Fibroblast of skin of left biceps (primary cell): Measurements from ENCODE around the gene ADGRF5.
"Not testable (repeated sequence)": the region's sequence is repeated elsewhere in the genome, so short reads cannot be mapped to it uniquely, and the experiment has no call there.

Source experiments
- DNase-seq, 2 experiments: peaks; one replicate each; pipeline ENCODE4 v3.0.0-alpha.2; 2013; ENCODE audit warnings: low read depth in 2 of 2

Gene ADGRF5

GRCh38 chr6:46894433-46894832 lies 27.3 kb downstream of the ADGRF5 start:
- no peak for DNase-seq

- no peak for DNase-seq
Measured at GRCh38 chr6:46893648-46894047, 28.1 kb downstream of the ADGRF5 start.

- no peak for DNase-seq
Measured at GRCh38 chr6:46891252-46891795, 30.4 kb downstream of the ADGRF5 start.

GRCh38 chr6:46888578-46888977 lies 33.2 kb downstream of the ADGRF5 start:
- no peak for DNase-seq

- DNase-seq = no peak
Measured at GRCh38 chr6:46888031-46888430, 33.7 kb downstream of the ADGRF5 start.

GRCh38 chr6:46882645-46883044 lies 39.1 kb downstream of the ADGRF5 start:
- DNase-seq = no peak

GRCh38 chr6:46879003-46879402 lies 42.7 kb downstream of the ADGRF5 start:
- DNase-seq = no peak

- DNase-seq = no peak
Measured at GRCh38 chr6:46876126-46876525, 45.6 kb downstream of the ADGRF5 start.

- no peak for DNase-seq
Measured at GRCh38 chr6:46867411-46867810, 54.3 kb downstream of the ADGRF5 start.

GRCh38 chr6:46865221-46865620 lies 56.5 kb downstream of the ADGRF5 start:
- DNase-seq = no peak

GRCh38 chr6:46863791-46864190 lies 57.9 kb downstream of the ADGRF5 start:
- no peak for DNase-seq

GRCh38 chr6:46862381-46862780 lies 59.4 kb downstream of the ADGRF5 start:
- DNase-seq = no peak

- not testable (repeated sequence) for DNase-seq
Measured at GRCh38 chr6:46855966-46856365, 65.8 kb downstream of the ADGRF5 start.

GRCh38 chr6:46851576-46851975 lies 70.2 kb downstream of the ADGRF5 start:
- DNase-seq = not testable (repeated sequence)

GRCh38 chr6:46850792-46851191 lies 70.9 kb downstream of the ADGRF5 start:
- no peak for DNase-seq

GRCh38 chr6:46849361-46849690 lies 72.4 kb downstream of the ADGRF5 start:
- DNase-seq = no peak

GRCh38 chr6:46848684-46849360 lies 72.9 kb downstream of the ADGRF5 start:
- DNase-seq = peak; percentile 12 to 21

GRCh38 chr6:46845126-46845525 lies 76.6 kb downstream of the ADGRF5 start:
- DNase-seq = no peak

GRCh38 chr6:46842252-46842846 lies 79.4 kb downstream of the ADGRF5 start:
- not testable (repeated sequence) for DNase-seq

- no peak for DNase-seq
Measured at GRCh38 chr6:46838033-46838432, 83.7 kb downstream of the ADGRF5 start.

GRCh38 chr6:46834991-46835390 lies 86.7 kb downstream of the ADGRF5 start:
- not testable (repeated sequence) for DNase-seq

- not testable (repeated sequence) for DNase-seq
Measured at GRCh38 chr6:46834257-46834916, 87.4 kb downstream of the ADGRF5 start.

- DNase-seq = no peak
Measured at GRCh38 chr6:46832816-46833215, 88.9 kb downstream of the ADGRF5 start.
